Neural cell (in vitro differentiated cells): ENCODE data around the gene ANKS1A. TPM values are rescaled to one million over a fixed set of nuclear protein-coding genes. Genes with fewer than 3 reads are reported as not detected.

Experiments used
- H2AFZ ChIP-seq: fragments of 200-600, 300-800 bp; sonication (generic), shearing (Covaris generic); 2 replicates; pipeline ENCODE4 v1.6.0; 2014; ENCODE audit warnings: low read depth, mild to moderate bottlenecking, antibody characterized with exemption, low read length, moderate library complexity
- H3F3A ChIP-seq: fragments of 200-600 bp; shearing (Covaris generic); 2 replicates; pipeline ENCODE4 v1.6.1; 2016; ENCODE audit warnings: mild to moderate bottlenecking, moderate library complexity, mixed read lengths, antibody characterized with exemption, low read length; ENCODE audit not compliant: insufficient read depth, poor library complexity, severe bottlenecking
- H3K27ac ChIP-seq: fragments of 200-600, 300-800 bp; sonication (generic), shearing (Covaris generic); 2 replicates; pipeline ENCODE4 v1.5.1; 2014; ENCODE audit warnings: mild to moderate bottlenecking, low read length, moderate library complexity
- H3K27me3 ChIP-seq: fragments of 300-800, 200-600 bp; sonication (generic), shearing (Covaris generic); 2 replicates; pipeline ENCODE4 v1.6.0; 2014; ENCODE audit warnings: mild to moderate bottlenecking, low read depth, low read length, moderate library complexity; ENCODE audit not compliant: insufficient read depth
- H3K36me3 ChIP-seq: fragments of 300-800, 200-600 bp; sonication (generic), shearing (Covaris generic); 2 replicates; pipeline ENCODE4 v1.5.1; 2014; ENCODE audit warnings: mild to moderate bottlenecking, antibody characterized with exemption, low read length, moderate library complexity; ENCODE audit not compliant: insufficient read depth
- H3K4me2 ChIP-seq: fragments of 300-800, 200-600 bp; sonication (generic), shearing (Covaris generic); 2 replicates; pipeline ENCODE4 v1.6.0; 2014; ENCODE audit warnings: mild to moderate bottlenecking, low read length
- H3K4me3 ChIP-seq: fragments of 300-800, 200-600 bp; sonication (generic), shearing (Covaris generic); 2 replicates; pipeline ENCODE4 v1.5.1; 2014; ENCODE audit warnings: mild to moderate bottlenecking, low read length, moderate library complexity
- H3K79me2 ChIP-seq: fragments of 200-600 bp; shearing (Covaris generic); replicated peaks from 2 replicates; pipeline ENCODE4 v1.6.0; 2014; ENCODE audit warnings: mild to moderate bottlenecking, low read length, moderate library complexity; ENCODE audit not compliant: insufficient read depth
- H3K9ac ChIP-seq: fragments of 300-800, 200-600 bp; sonication (generic), shearing (Covaris generic); 2 replicates; pipeline ENCODE4 v1.6.1; 2016; ENCODE audit warnings: mild to moderate bottlenecking, low read length, mixed read lengths
- H3K9me2 ChIP-seq: fragments of 200-600 bp; shearing (Covaris generic); 2 replicates; pipeline ENCODE4 v1.6.1; 2016; ENCODE audit warnings: mild to moderate bottlenecking, low read length, mixed read lengths; ENCODE audit not compliant: insufficient read depth
- H3K9me3 ChIP-seq: fragments of 200-600, 300-800 bp; sonication (generic), shearing (Covaris generic); 2 replicates; pipeline ENCODE4 v1.6.1; 2016; ENCODE audit warnings: mild to moderate bottlenecking, mixed run types, low read length, moderate library complexity, mixed read lengths
- H4K20me1 ChIP-seq: fragments of 200-600 bp; shearing (Covaris generic); 2 replicates; pipeline ENCODE4 v1.6.1; 2016; ENCODE audit warnings: mild to moderate bottlenecking, mixed run types; ENCODE audit not compliant: insufficient read depth
- EP300 ChIP-seq: fragments of 450-650 bp; conservative IDR thresholded peaks from 2 replicates; pipeline ENCODE4 v1.6.1; 2014; ENCODE audit warnings: antibody characterized with exemption, mild to moderate bottlenecking, moderate library complexity; ENCODE audit not compliant: poor library complexity, severe bottlenecking
- EZH2 ChIP-seq: fragments of 200-600, 300-800 bp; shearing (Covaris generic), sonication (generic); IDR thresholded peaks from 2 replicates; pipeline ENCODE4 v1.6.1; 2014; ENCODE audit warnings: antibody characterized with exemption, low read length, borderline replicate concordance, mild to moderate bottlenecking; ENCODE audit not compliant: insufficient read depth, poor library complexity, severe bottlenecking
- MXI1 ChIP-seq: fragments of 450-650 bp; conservative IDR thresholded peaks from 2 replicates; pipeline ENCODE4 v1.6.1; 2014; ENCODE audit warnings: antibody characterized with exemption, mild to moderate bottlenecking; ENCODE audit not compliant: poor library complexity, severe bottlenecking
- POLR2AphosphoS5 ChIP-seq: IDR thresholded peaks from 2 replicates; pipeline ENCODE4 v1.6.1; 2012
- RAD21 ChIP-seq: fragments of 450-650 bp; conservative IDR thresholded peaks from 2 replicates; pipeline ENCODE4 v1.6.1; 2014; ENCODE audit warnings: antibody characterized with exemption, mild to moderate bottlenecking, moderate library complexity
- SMC3 ChIP-seq: fragments of 450-650 bp; conservative IDR thresholded peaks from 2 replicates; pipeline ENCODE4 v1.6.1; 2014; ENCODE audit warnings: antibody characterized with exemption, mild to moderate bottlenecking, moderate library complexity; ENCODE audit not compliant: poor library complexity
- TAF1 ChIP-seq: IDR thresholded peaks from 2 replicates; pipeline ENCODE4 v1.6.1; 2012; ENCODE audit warnings: low read depth
- polyA plus RNA-seq: library from polyadenylated mRNA; depleted of rRNA; stranded (reverse); fragments of >200 nt; gene quantifications from 2 replicates; pipeline ENCODE4 v1.2.3, GENCODE V29; 2014
- TF ChIP-seq, protein P1 (sequence below): fragments of 450-650 bp; IDR thresholded peaks from 2 replicates; pipeline ENCODE4 v1.5.1; 2014; ENCODE audit warnings: antibody characterized with exemption, mild to moderate bottlenecking, moderate library complexity; ENCODE audit not compliant: poor library complexity, severe bottlenecking
- TF ChIP-seq, protein P2 (sequence below): IDR thresholded peaks from 2 replicates; pipeline ENCODE4 v1.6.1; 2012; ENCODE audit warnings: borderline replicate concordance

The ANKS1A gene
- polyA plus RNA-seq, 1 donor from 2014 or later, result 22.6 TPM

DNA sequence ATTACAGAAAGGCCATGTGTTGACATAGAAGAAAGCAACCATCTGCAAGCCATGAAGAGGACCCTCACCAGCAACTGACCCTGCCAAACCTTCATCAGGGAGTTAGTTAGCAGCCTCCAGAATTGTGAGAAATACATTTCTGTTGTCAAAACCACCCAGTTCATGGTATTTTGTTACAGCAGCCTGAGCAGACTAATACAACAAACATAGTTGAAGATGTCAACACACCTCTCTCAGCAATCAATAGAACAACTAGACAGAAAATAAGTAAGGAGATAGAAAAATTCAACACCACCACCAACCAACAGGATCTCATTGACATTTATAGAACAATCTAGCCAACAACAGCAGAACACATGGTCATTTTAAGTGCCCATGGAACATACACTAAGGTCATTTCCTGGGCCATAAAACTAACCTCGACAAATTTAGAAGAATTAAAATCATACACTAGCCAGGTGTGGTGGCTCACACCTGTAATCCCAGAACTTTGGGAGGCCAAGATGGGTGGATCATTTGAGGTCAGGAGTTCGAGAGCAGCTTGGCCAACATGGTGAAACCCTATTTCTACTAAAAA is 219.3 kb downstream of the ANKS1A start (continued):
- TF ChIP-seq, protein P1, sequence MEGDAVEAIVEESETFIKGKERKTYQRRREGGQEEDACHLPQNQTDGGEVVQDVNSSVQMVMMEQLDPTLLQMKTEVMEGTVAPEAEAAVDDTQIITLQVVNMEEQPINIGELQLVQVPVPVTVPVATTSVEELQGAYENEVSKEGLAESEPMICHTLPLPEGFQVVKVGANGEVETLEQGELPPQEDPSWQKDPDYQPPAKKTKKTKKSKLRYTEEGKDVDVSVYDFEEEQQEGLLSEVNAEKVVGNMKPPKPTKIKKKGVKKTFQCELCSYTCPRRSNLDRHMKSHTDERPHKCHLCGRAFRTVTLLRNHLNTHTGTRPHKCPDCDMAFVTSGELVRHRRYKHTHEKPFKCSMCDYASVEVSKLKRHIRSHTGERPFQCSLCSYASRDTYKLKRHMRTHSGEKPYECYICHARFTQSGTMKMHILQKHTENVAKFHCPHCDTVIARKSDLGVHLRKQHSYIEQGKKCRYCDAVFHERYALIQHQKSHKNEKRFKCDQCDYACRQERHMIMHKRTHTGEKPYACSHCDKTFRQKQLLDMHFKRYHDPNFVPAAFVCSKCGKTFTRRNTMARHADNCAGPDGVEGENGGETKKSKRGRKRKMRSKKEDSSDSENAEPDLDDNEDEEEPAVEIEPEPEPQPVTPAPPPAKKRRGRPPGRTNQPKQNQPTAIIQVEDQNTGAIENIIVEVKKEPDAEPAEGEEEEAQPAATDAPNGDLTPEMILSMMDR, result no peak
- no peak for TF ChIP-seq SMC3
- no peak for TF ChIP-seq POLR2AphosphoS5

DNA sequence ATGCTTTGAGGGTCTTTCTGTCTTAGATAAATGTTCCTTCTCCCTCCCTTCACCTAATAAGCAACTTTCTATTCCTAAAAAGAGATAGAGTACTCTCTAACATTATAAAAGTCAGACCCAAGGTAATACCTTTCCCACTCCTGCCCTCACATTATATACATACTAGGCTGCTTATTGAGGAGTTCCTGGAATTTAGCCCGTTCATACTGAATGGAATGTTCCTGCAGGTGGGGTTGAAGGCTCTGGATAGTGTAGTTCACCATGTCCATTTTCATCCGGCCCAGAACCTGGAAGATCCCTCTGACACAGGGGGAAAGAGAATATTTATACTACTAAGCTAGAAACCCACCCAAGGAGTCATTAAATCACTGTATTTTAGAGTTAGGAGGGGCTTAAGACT is 231.7 kb downstream of the ANKS1A start:
- no peak overlapping the region for H3K9ac ChIP-seq
- H3K4me3 ChIP-seq, result no peak overlapping the region
- TF ChIP-seq EP300, result no peak
- H3K9me2 ChIP-seq, result no peaks in the 10 kb centered on the region
- H3K36me3 ChIP-seq, result no peaks in the 10 kb centered on the region
- no peaks in the 10 kb centered on the region for H4K20me1 ChIP-seq
- no peaks in the 10 kb centered on the region for H3K27me3 ChIP-seq
- H3K4me2 ChIP-seq, result no peak overlapping the region
- H2AFZ ChIP-seq, result no peak overlapping the region
- no peaks in the 10 kb centered on the region for H3K9me3 ChIP-seq
- no peaks in the 10 kb centered on the region for H3K79me2 ChIP-seq
- H3K27ac ChIP-seq, result no peak overlapping the region
- no peaks in the 10 kb centered on the region for H3F3A ChIP-seq

DNA sequence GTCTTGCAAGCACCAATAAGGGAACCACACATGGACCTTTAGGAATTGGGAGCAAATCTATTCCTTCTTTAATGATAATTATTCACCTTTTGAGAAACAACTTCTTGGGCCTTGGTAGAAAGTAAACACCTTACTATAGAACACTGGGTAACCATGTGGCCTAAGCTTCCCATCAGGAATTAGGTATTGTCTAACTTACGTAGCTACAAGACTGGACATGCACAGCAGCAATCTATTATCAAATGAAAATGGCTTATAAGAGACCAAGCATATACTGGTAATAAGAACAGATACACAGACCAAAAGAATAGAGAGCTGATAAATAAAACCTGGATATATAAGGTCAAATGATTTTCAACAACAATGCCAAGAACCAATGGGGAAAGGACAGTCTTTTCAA is 235.3 kb downstream of the ANKS1A start:
- H3K4me3 ChIP-seq, result no peak overlapping the region
- H3K27ac ChIP-seq, result no peak overlapping the region
- H3K4me2 ChIP-seq, result no peak overlapping the region
- no peaks in the 10 kb centered on the region for H3K9me3 ChIP-seq
- H3K27me3 ChIP-seq, result no peaks in the 10 kb centered on the region
- no peaks in the 10 kb centered on the region for H3K9me2 ChIP-seq
- H4K20me1 ChIP-seq, result no peaks in the 10 kb centered on the region
- no peaks in the 10 kb centered on the region for H3K36me3 ChIP-seq
- no peaks in the 10 kb centered on the region for H3K79me2 ChIP-seq
- H2AFZ ChIP-seq, result no peak overlapping the region
- no peaks in the 10 kb centered on the region for H3F3A ChIP-seq
- no peak for TF ChIP-seq RAD21
- no peak for TF ChIP-seq EP300
- TF ChIP-seq POLR2AphosphoS5, result no peak
- TF ChIP-seq, protein P1, result no peak
- TF ChIP-seq TAF1, result no peak
- TF ChIP-seq SMC3, result no peak
- no peak for TF ChIP-seq MXI1
- TF ChIP-seq, protein P2, sequence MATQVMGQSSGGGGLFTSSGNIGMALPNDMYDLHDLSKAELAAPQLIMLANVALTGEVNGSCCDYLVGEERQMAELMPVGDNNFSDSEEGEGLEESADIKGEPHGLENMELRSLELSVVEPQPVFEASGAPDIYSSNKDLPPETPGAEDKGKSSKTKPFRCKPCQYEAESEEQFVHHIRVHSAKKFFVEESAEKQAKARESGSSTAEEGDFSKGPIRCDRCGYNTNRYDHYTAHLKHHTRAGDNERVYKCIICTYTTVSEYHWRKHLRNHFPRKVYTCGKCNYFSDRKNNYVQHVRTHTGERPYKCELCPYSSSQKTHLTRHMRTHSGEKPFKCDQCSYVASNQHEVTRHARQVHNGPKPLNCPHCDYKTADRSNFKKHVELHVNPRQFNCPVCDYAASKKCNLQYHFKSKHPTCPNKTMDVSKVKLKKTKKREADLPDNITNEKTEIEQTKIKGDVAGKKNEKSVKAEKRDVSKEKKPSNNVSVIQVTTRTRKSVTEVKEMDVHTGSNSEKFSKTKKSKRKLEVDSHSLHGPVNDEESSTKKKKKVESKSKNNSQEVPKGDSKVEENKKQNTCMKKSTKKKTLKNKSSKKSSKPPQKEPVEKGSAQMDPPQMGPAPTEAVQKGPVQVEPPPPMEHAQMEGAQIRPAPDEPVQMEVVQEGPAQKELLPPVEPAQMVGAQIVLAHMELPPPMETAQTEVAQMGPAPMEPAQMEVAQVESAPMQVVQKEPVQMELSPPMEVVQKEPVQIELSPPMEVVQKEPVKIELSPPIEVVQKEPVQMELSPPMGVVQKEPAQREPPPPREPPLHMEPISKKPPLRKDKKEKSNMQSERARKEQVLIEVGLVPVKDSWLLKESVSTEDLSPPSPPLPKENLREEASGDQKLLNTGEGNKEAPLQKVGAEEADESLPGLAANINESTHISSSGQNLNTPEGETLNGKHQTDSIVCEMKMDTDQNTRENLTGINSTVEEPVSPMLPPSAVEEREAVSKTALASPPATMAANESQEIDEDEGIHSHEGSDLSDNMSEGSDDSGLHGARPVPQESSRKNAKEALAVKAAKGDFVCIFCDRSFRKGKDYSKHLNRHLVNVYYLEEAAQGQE, result no peak
- TF ChIP-seq EZH2, result no peak
- no peak overlapping the region for H3K9ac ChIP-seq
